Panc1 (cell line): ENCODE measurements around the gene MAGI1. TPM values are rescaled to one million over a fixed set of nuclear protein-coding genes. Genes with fewer than 3 reads are reported as not detected.

Experiments used
- ATAC-seq: fragments of 200-7000 bp; cut with Tn5 transposase; 2 replicates; pipeline ENCODE4 v1.9.1; 2020; ENCODE audit warnings: mild to moderate bottlenecking, moderate library complexity
- BruUV-seq: library from RNA; stranded (reverse); fragments of 400-500 nt; replicated peaks from 2 replicates; lab custom pipeline; 2021; lab: Mats Ljungman, UMichigan
- CTCF ChIA-PET: fragments of 300-600 bp; sonication (Branson Sonifier 250); formaldehyde crosslinking; loops from one replicate; lab custom pipeline; 2022; ENCODE audit warnings: antibody characterized with exemption; lab: Charles Lee
- POLR2A ChIA-PET: fragments of 300-600 bp; sonication (Branson Sonifier 250); formaldehyde crosslinking; loops from one replicate; lab custom pipeline; 2022; ENCODE audit warnings: antibody characterized with exemption; lab: Charles Lee
- DNase-seq: peaks from one replicate; pipeline ENCODE4 v3.0.0-alpha.2; 2010; ENCODE audit warnings: low read depth, low spot score
- H3K27ac ChIP-seq: 2 replicates; pipeline ENCODE4 v1.5.1; 2011; ENCODE audit warnings: mild to moderate bottlenecking, low read length, inconsistent platforms
- H3K27me3 ChIP-seq: fragments of 200-500 bp; sonication (Bioruptor generic); 2 replicates; pipeline ENCODE4 v1.6.0; 2014; ENCODE audit warnings: low read length, inconsistent platforms; ENCODE audit not compliant: control insufficient read depth, insufficient read depth
- H3K36me3 ChIP-seq: fragments of 200-500 bp; sonication (Bioruptor generic); 2 replicates; pipeline ENCODE4 v1.5.1; 2014; ENCODE audit warnings: inconsistent platforms, mild to moderate bottlenecking, low read length, moderate library complexity; ENCODE audit not compliant: control insufficient read depth, insufficient read depth
- H3K4me1 ChIP-seq: 2 replicates; pipeline ENCODE4 v1.5.1; 2011; ENCODE audit warnings: inconsistent platforms, mild to moderate bottlenecking, low read length, moderate library complexity; ENCODE audit not compliant: control insufficient read depth, insufficient read depth
- H3K4me3 ChIP-seq, 2 experiments: 2 replicates each; pipeline ENCODE4 v1.5.1; 2011 to 2012; ENCODE audit warnings: low read depth in 2 of 2, low read length in 2 of 2, mild to moderate bottlenecking in 2 of 2, inconsistent platforms in 1 of 2, moderate library complexity in 1 of 2
- H3K9me3 ChIP-seq: fragments of 200-500 bp; sonication (Bioruptor generic); 2 replicates; pipeline ENCODE4 v1.5.1; 2014; ENCODE audit warnings: low read depth, mild to moderate bottlenecking, inconsistent platforms, low read length, moderate library complexity; ENCODE audit not compliant: control insufficient read depth, insufficient read depth
- POLR2AphosphoS5 ChIP-seq: IDR thresholded peaks from 2 replicates; pipeline ENCODE4 v1.6.1; 2012; ENCODE audit warnings: mild to moderate bottlenecking, low read depth, low read length, moderate library complexity
- REST ChIP-seq, 2 experiments: IDR thresholded peaks; 2 replicates each; pipeline ENCODE4 v1.6.1; 2011 to 2012; ENCODE audit warnings: low read depth in 2 of 2, control low read depth in 1 of 2, low read length in 1 of 2, mild to moderate bottlenecking in 1 of 2, moderate library complexity in 1 of 2; ENCODE audit not compliant: insufficient read depth in 1 of 2
- SIN3A ChIP-seq: IDR thresholded peaks from 2 replicates; pipeline ENCODE4 v1.6.1; 2012; ENCODE audit warnings: low read depth, mild to moderate bottlenecking, low read length, moderate library complexity, borderline replicate concordance; ENCODE audit not compliant: insufficient read depth
- TCF7L2 ChIP-seq: IDR thresholded peaks from 2 replicates; pipeline ENCODE4 v1.6.1; 2011; ENCODE audit warnings: mild to moderate bottlenecking, low read depth, low read length, inconsistent platforms
- in situ Hi-C: cut with HindIII; loops from 2 replicates; pipeline ENCODE4 v1.10.0; 2016; ENCODE audit warnings: low sequenced_read_pairs, low pct_unique_long_range_greater_than_20kb
- intact Hi-C: fragments of 100-400 bp; cut with micrococcal nuclease; formaldehyde crosslinking; loops from one replicate; pipeline ENCODE4 v1.10.0; 2022; ENCODE audit not compliant: unreplicated experiment
- total RNA-seq: library from RNA; stranded (reverse); gene quantifications from one replicate; pipeline ENCODE4 v1.2.1, GENCODE V29; 2021; ENCODE audit not compliant: unreplicated experiment
- TF ChIP-seq, protein P1 (sequence below): fragments of 450-650 bp; IDR thresholded peaks from 2 replicates; pipeline ENCODE4 v1.5.1; 2017; ENCODE audit warnings: mild to moderate bottlenecking

The MAGI1 gene
- total RNA-seq, 1 experiment from 2014 or later, result 9.5 TPM

DNA sequence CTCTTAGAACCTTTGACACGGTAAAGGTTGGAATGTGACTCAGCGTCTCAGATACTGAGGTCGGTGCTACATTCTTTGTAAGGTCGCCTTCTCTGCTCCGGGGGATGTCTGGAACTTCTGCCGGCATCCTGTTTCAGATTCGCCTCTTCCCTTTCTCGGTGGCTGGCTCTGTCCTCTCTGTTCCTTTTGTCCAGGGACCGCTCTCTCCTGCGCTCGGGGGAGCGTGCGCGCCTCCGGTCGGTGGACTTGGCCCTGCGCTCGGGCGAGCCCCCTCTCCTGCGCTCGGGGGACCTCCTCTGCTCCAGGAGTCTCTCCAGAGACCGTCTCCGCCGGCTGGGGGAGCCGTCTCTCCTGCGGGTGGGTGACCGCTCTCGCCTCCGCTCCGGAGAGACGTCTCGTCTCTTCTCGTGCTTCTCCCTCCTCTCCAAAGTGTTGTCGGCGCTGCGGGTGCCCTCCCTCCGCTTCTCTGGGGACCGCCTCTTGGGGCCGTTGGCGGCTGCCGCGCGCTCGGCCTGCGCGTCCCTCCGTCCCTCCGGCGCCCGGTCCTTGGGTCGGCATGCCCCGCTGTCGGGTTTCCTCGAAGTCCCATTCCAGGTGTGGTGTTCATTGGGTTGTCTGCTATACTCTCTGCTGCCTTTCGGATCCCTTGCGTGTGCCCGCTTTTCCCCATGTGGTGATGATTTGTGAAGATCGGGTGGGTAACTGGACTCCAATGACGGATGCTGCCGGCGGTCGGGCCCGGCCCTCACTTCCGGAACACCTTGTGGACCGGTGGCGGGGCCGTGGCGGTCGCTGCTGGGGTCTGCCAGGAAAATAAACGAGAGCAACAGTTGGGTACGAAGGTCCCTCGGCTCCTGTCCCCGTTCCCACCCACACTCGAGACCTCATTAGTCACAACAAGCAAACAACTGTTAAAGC lies 682.1 kb downstream of the MAGI1 start:
- ATAC-seq, result no peak

GRCh38 chr3:65354880-65355279 lies 683.8 kb downstream of the MAGI1 start:
- no TSS peak for BruUV-seq
- Histone ChIP-seq H3K36me3 (no peaks in the 10 kb centered on the region), H3K4me3 (no peak overlapping the region), H3K9me3 (no peaks in the 10 kb centered on the region), H3K27ac (no peak overlapping the region), H3K27me3 (no peaks in the 10 kb centered on the region), H3K4me1 (no peaks in the 10 kb centered on the region)
- DNase-seq (no peak), ATAC-seq (no peak)
- ChIA-PET CTCF (interaction anchor here (0.7 kb wide), 1 partner anchor 58 kb away, joined by 4 read pairs; no protein-coding TSS in a partner anchor), POLR2A (no interaction called here)
- in situ Hi-C loops (no loop called here), intact Hi-C loops (no loop called here)
- TF ChIP-seq REST (IDR thresholded peaks at IDR 0.05; ENCODE audit: insufficient read depth in 1 of 2, low read depth in 2 of 2, low read length in 1 of 2), result no peak
- TF ChIP-seq, protein P1, sequence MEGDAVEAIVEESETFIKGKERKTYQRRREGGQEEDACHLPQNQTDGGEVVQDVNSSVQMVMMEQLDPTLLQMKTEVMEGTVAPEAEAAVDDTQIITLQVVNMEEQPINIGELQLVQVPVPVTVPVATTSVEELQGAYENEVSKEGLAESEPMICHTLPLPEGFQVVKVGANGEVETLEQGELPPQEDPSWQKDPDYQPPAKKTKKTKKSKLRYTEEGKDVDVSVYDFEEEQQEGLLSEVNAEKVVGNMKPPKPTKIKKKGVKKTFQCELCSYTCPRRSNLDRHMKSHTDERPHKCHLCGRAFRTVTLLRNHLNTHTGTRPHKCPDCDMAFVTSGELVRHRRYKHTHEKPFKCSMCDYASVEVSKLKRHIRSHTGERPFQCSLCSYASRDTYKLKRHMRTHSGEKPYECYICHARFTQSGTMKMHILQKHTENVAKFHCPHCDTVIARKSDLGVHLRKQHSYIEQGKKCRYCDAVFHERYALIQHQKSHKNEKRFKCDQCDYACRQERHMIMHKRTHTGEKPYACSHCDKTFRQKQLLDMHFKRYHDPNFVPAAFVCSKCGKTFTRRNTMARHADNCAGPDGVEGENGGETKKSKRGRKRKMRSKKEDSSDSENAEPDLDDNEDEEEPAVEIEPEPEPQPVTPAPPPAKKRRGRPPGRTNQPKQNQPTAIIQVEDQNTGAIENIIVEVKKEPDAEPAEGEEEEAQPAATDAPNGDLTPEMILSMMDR, result no peak
- no peak for TF ChIP-seq POLR2AphosphoS5
- no peak for TF ChIP-seq SIN3A
- TF ChIP-seq TCF7L2, result no peak

More for the DNA sequence above, 682.1 kb downstream of the MAGI1 start:
- no TSS peak for BruUV-seq
- no peak for DNase-seq
- H3K9me3 ChIP-seq, result no peaks in the 10 kb centered on the region
- ChIA-PET CTCF (no interaction called here), POLR2A (no interaction called here)
- H3K4me3 ChIP-seq, result no peak overlapping the region
- no peaks in the 10 kb centered on the region for H3K36me3 ChIP-seq
- H3K27me3 ChIP-seq, result no peaks in the 10 kb centered on the region
- intact Hi-C loops (no loop called here), in situ Hi-C loops (no loop called here)
- H3K4me1 ChIP-seq, result no peaks in the 10 kb centered on the region
- TF ChIP-seq SIN3A (no peak), REST (IDR thresholded peaks at IDR 0.05; ENCODE audit: insufficient read depth in 1 of 2, low read depth in 2 of 2, low read length in 1 of 2) (no peak), TCF7L2 (no peak), POLR2AphosphoS5 (no peak)
- TF ChIP-seq, protein P1, result no peak
- H3K27ac ChIP-seq, result no peak overlapping the region
